ENCODE results near the gene MMAA. TPM values are rescaled to one million over a fixed set of nuclear protein-coding genes. Genes with fewer than 3 reads are reported as not detected.
"Not testable (repeated sequence)": the region's sequence is repeated elsewhere in the genome, so short reads cannot be mapped to it uniquely, and the experiment has no call there.

The MMAA gene
- total RNA-seq, 4 donors from 2014 or later, result 5.6 to 10.9 (median 7.6) TPM

GRCh38 chr4:145614233-145614610, 5.0 kb upstream of the MMAA start:
- no peak for TF ChIP-seq CTCF (IDR thresholded peaks at IDR 0.05)
- no peak for TF ChIP-seq POLR2A (IDR thresholded peaks at IDR 0.05)
- WGBS, 2 donors, result 78 to 90% methylated on average over 2 of the region's 2 CpGs
- intact Hi-C loops (cut with DNase I), result loop anchor here (10.0 kb wide), 1 partner anchor 399 kb away; no protein-coding TSS in a partner anchor
- Histone ChIP-seq H3K4me3 (replicated peaks in 1 of 3) (no peak overlapping the region), H3K27ac (no peak overlapping the region), H3K9me3 (no peaks in the 10 kb centered on the region), H3K36me3 (no peaks in the 10 kb centered on the region), H3K27me3 (no peaks in the 10 kb centered on the region), H3K4me1 (peaks cover 7 to 12% of the 10 kb centered on the region in 2 donors)
- DNase-seq, result no peak

- 10 to 14% methylated on average over 19 of the region's 19 CpGs for WGBS, 2 donors
- peaks cover 12 to 18% of the 10 kb centered on the region in 2 donors for H3K4me1 ChIP-seq
- peak overlapping the region; percentile 69 to 96 (median 75) for H3K4me3 ChIP-seq (replicated peaks in 1 of 3)
- H3K9me3 ChIP-seq, result no peaks in the 10 kb centered on the region
- peak overlapping the region; percentile 92 to 98 (median 97) for H3K27ac ChIP-seq
- intact Hi-C loops (cut with DNase I), result loop anchor here (10.0 kb wide), 1 partner anchor 404 kb away; no protein-coding TSS in a partner anchor
- H3K36me3 ChIP-seq, result no peaks in the 10 kb centered on the region
- peak; percentile 9 to 12 for DNase-seq
- no peak for TF ChIP-seq CTCF (IDR thresholded peaks at IDR 0.05)
- TF ChIP-seq POLR2A (IDR thresholded peaks at IDR 0.05), result no peak
- H3K27me3 ChIP-seq, result no peaks in the 10 kb centered on the region
These were observed 814 bp upstream of the MMAA start for GRCh38 chr4:145618210-145618931.

GRCh38 chr4:145619639-145619996, 433 bp downstream of the MMAA start:
- intact Hi-C loops (cut with DNase I), result loop anchor here (10.0 kb wide), 1 partner anchor 405 kb away; no protein-coding TSS in a partner anchor

GRCh38 chr4:145622067-145622466, 2.9 kb downstream of the MMAA start:
- H3K36me3 ChIP-seq; H3K4me3 ChIP-seq (replicated peaks in 1 of 3); H3K9me3 ChIP-seq; DNase-seq; H3K27ac ChIP-seq; H3K27me3 ChIP-seq; intact Hi-C loops (cut with DNase I): not testable (repeated sequence)
- peaks cover 18% of the 10 kb centered on the region in 2 donors for H3K4me1 ChIP-seq
- WGBS, 2 donors, result 97 to 100% methylated on average over 1 of the region's 1 CpG

More at GRCh38 chr4:145619639-145619996, 433 bp downstream of the MMAA start:
- 1% methylated on average over 9 of the region's 9 CpGs for WGBS, 2 donors
- TF ChIP-seq CTCF (IDR thresholded peaks at IDR 0.05), result no peak
- TF ChIP-seq POLR2A (IDR thresholded peaks at IDR 0.05), result no peak
- peak; percentile 47 to 53 for DNase-seq
- H3K4me1 ChIP-seq, result peaks cover 12 to 18% of the 10 kb centered on the region in 2 donors
- no peaks in the 10 kb centered on the region for H3K36me3 ChIP-seq
- no peaks in the 10 kb centered on the region for H3K9me3 ChIP-seq
- H3K27ac ChIP-seq, result peak overlapping the region; percentile 92 to 98 (median 97)
- peak overlapping the region in 2 of 3 donors; percentile 75 to 96 for H3K4me3 ChIP-seq (replicated peaks in 1 of 3)
- no peaks in the 10 kb centered on the region for H3K27me3 ChIP-seq

- 90 to 94% methylated on average over 1 of the region's 1 CpG for WGBS, 2 donors
- DNase-seq, result no peak
- Histone ChIP-seq H3K27ac (no peak overlapping the region), H3K4me3 (replicated peaks in 1 of 3) (no peak overlapping the region), H3K36me3 (no peaks in the 10 kb centered on the region), H3K9me3 (no peaks in the 10 kb centered on the region), H3K27me3 (no peaks in the 10 kb centered on the region), H3K4me1 (peaks cover 7 to 11% of the 10 kb centered on the region in 2 donors)
- intact Hi-C loops (cut with DNase I), result no loop called here
- TF ChIP-seq CTCF (IDR thresholded peaks at IDR 0.05), result no peak
- TF ChIP-seq POLR2A (IDR thresholded peaks at IDR 0.05), result no peak
These were observed 4.6 kb downstream of the MMAA start for GRCh38 chr4:145623831-145624230.
